HG03108 (cell line): ENCODE data around the gene PRKCZ.
"Not testable (repeated sequence)": the region's sequence is repeated elsewhere in the genome, so short reads cannot be mapped to it uniquely, and the experiment has no call there.

Experiments
- ATAC-seq: cut with Tn5 transposase; IDR thresholded peaks from one replicate; pipeline ENCODE4 v1.9.1; 2021; ENCODE audit warnings: moderate library complexity; ENCODE audit not compliant: unreplicated experiment

PRKCZ gene

DNA sequence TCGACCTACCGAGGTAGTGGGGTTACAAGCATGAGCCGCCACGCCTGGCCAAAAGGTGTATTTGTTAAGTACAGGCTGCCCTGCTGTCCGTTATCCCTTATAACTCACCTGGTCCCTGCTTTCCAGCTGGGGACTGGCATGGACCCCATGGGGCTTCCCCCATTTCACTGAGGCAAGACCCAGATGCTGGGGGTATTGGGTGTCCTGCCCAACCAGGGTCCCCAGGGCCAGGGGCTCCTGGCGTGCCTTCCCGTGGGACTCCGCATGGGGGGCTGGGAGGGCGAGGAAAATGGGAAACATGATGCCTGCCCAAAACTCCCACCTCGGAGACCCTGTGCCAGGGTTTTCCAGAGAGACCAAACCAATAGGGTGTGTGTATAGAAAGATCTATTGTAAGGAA lies 79.9 kb downstream of the PRKCZ start:
- ATAC-seq = no peak

DNA sequence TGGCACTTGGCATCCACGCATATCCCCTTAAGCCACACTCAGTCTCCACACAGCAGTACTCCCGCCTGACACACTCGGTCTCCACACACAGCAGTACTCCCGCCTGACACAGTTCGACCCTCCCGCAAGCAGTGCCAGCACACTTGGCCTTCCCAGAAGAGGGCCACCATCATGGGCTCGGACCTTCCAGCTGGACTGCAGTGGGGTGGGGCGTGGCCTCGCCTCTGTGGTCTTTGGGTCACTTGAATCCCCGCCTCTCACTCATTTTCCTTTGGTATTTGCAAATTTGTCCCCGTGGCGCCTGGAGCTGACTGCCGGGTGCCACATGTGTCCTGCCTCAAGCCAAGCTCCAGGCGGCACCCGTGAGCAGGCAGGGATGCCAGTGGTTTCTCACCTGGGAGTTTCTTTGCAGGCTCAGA lies 80.7 kb downstream of the PRKCZ start:
- no peak for ATAC-seq

DNA sequence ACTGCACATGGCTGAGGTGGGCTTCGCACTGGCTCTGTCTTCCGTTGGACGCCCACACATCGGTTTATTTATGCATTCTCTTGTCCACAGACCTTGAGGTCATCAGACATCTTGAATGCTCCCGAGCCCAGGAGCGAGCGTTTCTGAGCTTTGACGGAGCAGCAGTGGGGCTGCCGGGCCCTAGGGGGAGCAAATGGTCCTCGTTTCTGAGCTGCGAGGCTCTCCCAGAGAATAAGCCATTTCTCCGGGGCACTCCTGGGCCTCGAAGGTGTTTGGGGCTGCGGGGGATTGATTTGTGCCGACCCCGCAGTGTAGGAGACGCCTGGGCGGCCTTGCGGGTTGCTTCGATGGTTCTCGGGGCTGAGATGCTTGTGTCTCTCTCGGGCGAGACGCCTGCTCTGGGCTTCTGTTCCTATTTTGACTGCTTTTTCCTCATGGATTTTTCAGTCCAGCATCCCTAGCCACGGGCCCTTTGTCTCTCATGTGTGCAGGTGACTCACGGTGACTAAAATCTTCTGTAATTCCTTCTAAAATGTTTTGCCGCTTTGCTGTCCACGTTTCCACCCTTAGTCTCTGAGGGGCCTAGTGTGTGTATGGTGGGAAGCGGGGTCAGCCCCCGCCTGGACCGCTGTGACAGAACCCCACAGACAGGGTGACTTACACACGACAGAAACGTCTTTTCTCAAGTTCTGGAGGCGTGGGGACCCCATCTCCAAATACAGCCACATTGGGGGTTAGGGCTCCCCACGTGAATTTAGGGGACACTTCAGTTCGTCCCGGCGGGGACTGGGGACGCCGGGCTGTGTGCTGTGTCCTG lies 82.2 kb downstream of the PRKCZ start:
- ATAC-seq = no peak

DNA sequence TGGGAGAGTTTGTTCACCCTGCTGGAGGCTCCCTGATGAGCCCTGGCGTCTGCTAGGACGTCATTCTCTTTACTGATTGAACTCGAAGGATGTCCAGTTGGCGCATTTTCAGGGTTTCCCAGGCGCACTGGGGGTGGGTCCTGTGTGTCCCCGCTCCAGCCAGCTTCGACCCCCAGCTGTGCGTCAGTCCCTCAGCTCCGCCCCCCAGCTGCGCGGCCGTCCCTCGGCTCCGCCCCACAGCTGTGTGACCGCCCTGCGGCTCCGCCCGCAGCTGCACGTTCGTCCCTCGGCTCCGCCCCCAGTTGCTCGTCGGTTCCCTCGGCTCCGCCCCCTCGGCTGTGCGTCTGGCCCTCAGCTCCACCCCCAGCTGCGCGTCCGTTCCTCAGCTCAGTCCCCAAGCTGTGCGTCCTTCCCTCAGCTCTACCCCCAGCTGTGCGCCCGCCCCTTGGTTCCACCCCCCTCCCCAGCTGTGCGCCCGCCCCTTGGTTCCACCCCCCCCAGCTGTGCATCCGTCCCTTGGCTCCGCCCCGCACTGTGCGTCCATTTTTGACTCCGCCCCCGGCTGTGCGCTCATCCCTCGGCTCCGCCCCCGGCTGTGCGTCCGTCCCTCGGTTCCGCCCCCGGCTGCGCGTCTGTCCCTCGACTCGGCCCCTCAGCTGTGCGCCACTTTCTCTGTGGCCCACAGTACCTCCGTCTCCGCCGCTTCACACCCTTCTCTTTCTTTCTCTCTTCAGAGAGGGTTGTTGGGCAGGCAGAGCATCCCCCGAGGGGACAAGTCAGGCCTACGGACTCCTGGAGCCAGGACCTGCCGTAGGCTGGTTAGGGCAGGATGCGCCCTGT lies 83.0 kb downstream of the PRKCZ start:
- peak; percentile 83 for ATAC-seq

DNA sequence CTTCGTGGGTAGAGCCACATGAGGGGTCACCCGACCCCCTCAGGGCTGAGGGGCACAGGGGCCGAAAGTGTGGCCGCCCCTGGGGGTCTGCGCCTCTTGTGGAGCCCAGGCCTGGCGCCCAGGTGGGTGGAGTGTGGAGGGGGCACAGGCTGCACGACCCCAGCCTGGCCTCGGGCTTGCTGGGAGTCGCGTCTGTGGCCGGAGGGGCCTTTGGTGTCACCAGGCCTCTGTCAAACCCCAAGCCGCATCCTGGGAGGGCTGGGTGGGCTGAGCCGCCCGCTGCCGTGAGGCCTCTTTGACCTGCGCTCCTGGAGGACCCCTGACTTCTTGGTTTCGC lies 83.6 kb downstream of the PRKCZ start:
- ATAC-seq = no peak

DNA sequence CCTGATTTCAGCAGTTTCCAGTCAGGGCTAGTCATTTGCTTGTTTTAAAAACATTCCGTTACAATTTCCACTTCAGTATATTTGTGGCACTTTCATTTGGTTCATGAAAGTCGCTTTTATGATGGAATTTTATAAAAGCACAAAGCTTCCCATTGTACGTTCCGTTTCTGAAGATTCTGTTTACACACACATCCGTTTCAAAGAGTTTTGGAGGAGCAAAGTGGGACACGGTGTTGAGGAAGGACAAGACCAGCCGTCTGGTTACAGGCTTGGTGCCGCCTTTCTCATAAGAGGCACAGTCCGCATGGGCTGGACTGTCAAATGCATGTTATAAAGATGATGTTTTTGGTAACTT lies 84.0 kb downstream of the PRKCZ start:
- no peak for ATAC-seq

DNA sequence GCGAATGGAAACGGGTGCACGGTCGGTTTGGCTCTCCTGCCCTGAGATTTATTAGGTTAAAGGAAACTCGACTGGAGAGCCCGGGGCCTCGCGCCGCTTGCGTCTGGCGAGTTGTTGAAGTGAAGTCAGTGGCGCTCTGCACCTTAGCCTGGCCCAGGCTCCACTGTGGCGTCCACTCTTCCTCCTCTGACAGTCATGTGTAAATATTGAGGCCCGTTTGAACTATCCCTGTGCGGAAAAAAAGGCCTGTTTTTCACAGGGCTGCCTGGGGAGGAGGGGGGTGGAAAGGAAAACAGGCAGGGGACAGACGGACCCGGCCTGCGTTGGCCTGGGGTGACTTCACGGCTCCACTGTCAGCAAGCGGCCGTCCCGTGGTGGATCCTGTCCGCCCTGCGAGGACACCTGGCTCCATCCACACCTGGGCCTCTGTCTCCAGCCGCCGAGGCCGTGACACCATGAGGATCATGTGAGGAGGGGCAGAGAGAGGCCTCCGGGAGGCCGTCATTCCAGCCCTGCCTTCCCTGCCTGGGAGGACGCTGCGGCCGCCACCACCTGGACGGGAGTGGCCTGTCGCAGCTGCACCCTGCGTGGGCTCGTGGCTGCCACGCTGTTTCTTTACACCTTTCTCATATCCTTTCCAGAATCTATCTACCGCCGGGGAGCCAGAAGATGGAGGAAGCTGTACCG lies 84.6 kb downstream of the PRKCZ start:
- no peak for ATAC-seq

DNA sequence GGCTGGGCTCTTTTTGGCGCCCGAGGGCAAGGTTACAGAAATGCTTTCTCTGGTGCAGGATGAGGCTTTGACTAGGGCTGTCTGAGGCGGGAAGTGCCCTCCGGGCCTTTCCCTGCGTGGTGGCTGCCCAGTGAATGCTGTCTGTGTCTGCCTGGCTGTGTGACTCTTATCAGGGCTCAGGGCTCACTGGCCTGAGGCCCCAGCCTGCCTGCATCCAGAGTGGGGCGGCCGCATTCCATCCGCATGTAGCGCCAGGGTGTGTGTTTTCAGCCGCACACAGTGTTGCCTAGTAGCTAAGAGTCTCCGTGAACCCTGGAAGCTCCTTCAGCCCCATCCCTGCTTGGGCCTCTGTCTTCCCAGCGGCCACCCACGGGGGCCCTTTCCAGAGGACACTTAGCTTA lies 85.2 kb downstream of the PRKCZ start:
- ATAC-seq = no peak

DNA sequence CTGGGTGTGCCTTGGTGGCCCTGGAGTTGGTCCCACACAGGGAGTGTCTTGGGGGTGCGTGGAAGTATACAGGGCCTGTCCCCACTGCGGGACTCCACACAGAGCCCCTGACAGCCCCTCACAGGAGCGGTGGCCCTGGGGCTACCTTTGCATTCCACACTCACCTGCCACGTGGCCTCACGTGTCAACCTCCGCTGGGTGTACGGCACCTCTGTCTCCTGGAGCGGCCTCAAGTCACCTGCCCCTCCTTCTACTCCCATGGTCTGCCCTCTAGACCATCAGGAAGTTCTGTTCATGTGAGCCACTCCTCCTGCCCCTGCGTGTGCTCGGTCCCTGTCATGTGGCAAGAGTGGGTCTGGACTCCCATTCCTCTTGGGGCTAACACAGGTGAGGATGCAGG lies 85.7 kb downstream of the PRKCZ start:
- ATAC-seq = no peak

DNA sequence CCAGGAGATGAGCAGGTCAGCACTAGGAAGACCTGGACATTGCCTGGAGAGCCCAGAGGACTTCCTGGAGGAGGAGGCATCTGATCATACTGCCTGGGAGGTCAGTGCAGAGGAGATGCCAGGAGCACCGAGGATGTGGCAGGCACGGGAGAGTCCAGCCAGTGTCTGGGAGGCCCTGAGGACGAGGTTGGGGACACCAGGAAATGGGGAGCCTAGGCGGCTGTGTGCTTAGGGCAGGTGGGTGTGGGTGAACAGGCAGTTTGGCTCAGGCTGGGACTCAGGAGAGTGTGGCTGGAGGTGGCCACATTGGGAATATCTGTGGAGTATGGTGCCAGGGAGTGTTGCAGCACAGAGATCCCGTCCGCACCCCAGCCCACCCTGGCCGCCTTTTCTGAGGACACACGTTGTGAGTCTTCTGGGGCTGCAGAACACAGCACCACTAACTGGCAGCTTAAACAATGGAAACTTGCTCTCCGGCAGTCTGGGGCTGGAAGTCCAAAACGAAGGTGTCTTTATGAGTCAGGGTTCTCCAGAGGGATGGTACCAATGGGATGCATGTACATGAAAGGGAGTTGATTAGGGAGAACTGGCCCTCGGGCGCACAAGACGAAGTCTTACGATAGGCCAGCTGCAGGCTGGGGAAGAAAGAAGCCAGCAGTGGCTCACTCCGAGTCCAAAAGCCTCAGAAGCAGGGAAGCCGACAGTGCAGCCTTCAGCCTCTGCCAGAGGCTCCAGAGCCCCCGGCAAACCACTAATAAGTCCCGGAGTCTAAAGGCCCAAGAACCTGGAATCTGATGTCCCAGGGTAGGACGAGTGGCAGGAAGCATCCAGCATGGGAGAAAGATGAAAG lies 86.4 kb downstream of the PRKCZ start:
- ATAC-seq = no peak

DNA sequence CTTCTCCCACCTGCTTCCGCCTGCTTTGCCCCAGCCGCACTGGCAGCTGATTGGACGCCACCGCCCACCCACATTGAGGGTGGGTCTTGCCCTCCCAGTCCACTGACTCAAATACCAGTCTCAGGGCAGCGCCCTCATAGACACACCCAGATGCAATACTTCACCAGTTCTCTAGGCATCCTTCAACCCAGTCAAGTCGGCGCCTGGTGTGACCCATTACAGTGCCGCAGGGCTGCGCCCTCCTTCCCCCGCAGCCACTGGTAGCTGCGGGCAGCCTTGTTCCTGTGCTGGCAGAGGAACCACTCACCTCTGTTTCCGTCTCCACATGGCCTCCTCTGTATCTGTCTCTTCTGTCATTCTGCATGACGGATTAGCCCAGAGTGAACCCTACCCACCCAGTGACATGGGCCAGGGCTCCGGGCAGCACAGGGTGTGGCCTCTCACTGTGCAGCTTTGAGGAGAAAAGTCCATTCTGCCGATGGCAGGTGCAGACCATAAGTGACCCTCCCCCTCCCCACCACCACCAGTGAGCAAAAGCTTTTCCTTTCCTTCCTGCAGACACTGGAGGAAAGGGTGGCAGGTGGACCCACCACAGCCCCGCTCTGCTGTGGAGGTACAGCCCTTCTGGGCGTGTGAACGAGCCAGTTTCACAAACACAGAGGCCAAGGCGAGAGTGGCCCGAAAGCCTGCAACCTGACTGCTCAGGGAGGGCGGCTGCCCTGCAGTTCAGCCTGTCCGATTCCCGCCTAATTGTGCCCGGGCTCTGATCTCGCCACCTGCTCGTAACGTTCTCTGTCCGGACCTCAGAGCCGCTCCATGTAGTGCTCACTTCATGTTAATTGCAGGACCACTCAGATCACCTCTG lies 87.3 kb downstream of the PRKCZ start:
- no peak for ATAC-seq

DNA sequence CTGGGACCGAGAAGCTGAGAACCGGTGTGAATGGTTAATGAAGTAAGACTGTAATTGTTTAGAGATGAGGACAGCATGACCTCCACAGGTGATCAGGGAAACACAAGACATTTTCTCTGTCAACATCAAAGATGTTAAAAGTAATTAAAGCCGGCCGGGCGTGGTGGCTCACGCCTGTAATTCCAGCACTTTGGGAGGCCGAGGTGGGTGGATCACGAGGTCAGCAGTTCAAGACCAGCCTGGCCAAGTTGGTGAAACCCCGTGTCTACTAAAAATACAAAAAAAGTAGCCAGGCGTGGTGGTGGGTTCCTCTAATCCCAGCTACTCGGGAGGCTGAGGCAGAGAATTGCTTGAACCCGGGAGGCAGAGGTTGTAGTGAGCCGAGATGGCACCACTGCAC lies 88.9 kb downstream of the PRKCZ start:
- not testable (repeated sequence) for ATAC-seq

DNA sequence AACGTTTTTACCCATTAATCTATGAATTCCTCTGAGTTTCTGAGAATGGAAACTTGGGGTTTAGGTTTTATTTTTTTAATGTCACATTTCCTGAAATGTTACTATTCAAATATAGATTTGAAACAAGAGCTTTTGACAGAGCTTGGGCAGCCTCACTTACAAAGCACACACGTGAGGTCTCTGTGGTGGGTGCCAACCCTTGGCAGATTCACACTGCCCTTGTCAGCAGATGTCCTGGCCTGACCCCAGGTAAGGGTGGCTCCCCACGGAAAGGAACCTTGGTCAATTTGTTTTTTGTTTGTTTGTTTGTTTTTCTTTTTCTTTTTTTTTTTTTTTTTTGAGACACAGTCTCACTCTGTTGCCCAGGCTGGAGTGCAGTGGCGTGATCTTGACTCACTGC lies 90.8 kb downstream of the PRKCZ start:
- ATAC-seq = no peak

DNA sequence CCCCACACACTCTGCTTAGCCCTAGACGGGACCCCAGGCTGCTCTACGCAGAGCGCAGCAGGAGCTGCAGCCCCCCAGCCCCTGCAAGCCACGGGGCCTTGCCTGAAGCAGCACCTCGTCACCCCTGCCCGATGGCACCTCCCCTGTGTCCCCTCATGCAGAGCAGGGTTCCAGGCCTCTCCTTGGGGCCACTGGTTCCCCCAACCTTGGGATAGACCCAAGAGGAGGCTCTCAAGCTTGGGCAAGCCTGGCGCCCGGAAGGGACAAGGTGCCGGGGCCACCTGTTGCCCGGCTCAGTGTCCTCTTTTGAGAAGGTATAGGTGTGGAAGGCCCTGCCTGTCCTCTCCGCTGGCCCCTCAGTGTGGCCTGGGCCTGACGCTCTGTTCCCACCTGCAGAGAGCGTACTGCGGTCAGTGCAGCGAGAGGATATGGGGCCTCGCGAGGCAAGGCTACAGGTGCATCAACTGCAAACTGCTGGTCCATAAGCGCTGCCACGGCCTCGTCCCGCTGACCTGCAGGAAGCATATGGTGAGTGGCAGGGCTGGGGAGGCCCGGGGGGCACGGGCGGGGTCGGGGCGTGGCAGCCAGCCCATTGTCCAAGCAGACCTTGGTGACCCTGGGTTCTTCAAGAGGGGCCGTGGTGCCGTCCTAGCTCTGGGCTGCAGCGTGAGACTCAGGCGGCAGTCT lies 93.7 kb downstream of the PRKCZ start:
- ATAC-seq = no peak

DNA sequence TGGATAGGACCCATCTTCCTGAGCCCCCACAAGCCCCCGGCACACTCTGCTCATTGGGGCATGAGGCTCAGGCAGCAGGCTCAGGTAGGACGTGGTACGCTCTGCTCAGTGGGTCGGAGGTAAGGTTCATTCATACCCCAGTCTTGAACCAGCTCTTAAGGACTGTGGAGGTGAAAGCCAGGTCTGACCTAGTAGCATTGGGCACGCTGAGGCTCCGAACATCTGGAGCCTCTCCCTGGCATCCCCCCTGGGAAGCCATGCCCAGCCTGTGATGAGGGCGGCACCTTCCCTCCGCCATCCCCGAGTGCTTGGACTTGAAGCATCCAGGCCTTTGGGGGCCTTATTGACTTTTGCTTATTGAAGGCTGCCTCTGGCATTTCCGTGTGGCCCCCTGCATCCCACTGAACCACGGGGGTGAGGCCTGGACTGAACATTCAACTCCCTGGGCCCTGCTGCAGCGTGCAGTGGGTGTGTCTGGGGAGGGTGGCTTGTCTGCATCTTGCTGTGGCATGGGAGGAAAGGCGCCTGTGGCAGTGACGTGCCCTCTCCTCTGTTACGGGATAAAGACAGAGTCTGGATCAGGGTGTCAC lies 94.4 kb downstream of the PRKCZ start:
- ATAC-seq = no peak

DNA sequence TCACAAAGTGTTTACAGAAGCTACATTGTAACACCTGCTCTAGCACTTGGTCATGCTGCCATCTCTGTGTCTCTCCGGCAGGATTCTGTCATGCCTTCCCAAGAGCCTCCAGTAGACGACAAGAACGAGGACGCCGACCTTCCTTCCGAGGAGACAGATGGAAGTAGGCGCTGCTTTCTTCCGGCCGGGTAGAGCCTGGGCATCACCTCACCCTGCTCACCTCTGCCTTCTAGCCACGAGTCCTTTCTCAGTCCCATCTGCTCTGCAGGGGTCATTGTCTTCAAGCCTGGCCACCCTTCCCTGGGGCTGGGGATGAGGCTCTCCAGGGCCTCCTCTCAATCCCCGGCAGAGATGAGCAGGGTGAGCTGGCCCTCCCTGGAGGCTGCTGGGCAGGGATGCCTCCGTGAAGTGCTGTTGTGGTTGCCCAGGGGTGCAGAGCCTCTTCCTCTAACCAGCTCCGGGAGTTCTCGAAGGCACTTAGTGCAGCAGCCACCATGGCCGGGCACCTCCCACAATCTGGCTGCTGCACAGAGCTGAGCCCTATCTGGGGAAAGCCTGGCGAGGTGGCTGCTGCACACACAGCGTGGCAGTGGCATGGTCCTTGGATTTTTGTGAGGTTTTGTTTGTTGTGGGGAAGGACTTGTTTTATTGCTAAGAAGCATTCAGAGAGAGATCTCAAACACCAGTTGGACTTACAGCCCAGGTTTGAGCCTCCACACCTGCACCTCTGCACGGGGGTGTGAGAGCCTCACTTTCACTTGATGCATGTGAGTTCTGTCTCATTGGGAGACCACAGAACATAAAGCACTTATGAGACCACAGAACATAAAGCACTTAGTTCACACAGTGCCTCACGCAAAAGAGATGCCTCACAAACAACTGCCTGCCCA lies 96.0 kb downstream of the PRKCZ start:
- no peak for ATAC-seq

DNA sequence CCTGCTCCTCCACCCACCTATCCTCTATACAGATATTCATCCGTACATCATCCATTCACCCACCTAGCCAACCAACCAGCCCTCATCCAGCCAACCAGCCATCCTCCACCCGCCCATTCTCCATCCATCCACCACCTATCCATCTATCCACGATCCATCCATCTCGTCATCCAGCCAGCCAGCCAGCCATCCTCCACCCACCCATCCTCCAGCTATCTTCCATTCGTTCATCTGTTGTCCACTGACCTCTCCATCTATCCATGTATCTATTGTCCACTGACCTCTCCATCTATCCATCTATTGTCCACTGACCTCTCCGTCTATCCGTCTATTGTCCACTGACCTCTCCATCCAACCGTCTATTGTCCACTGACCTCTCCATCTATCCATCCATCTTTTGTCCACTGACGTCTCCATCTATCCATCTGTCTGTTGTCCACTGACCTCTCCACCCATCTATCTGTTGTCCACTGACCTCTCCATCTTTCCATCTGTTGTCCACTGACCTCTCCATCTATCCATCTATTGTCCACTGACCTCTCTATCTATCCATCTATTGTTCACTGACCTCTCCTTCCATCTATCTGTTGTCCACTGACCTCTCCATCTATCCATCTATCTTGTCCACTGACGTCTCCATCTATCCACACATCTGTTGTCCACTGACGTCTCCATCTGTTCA lies 96.8 kb downstream of the PRKCZ start:
- ATAC-seq = no peak
